Spinal cord (tissue), 10 donors: ENCODE measurements around the gene RBSN. TPM values are rescaled to one million over a fixed set of nuclear protein-coding genes. Genes with fewer than 3 reads are reported as not detected.
"Not testable (repeated sequence)": the region's sequence is repeated elsewhere in the genome, so short reads cannot be mapped to it uniquely, and the experiment has no call there.

Experiments
- DNase-seq, 6 donors: peaks; one replicate each; pipeline versions ENCODE4 v3.0.0 to v3.0.0-alpha.2; 2013 to 2015; ENCODE audit warnings: low spot score in 6 of 6, low read depth in 4 of 6
- H3K27ac ChIP-seq: one replicate; pipeline ENCODE4 v1.5.1; 2013; ENCODE audit warnings: low read depth, low read length, control low read depth
- H3K27me3 ChIP-seq: one replicate; pipeline ENCODE4 v1.6.1; 2013; ENCODE audit warnings: low read length; ENCODE audit not compliant: control insufficient read depth, insufficient read depth
- H3K36me3 ChIP-seq: one replicate; pipeline ENCODE4 v1.6.1; 2013; ENCODE audit warnings: low read length; ENCODE audit not compliant: control insufficient read depth, insufficient read depth
- H3K4me1 ChIP-seq: one replicate; pipeline ENCODE4 v1.6.1; 2013; ENCODE audit warnings: low read length; ENCODE audit not compliant: control insufficient read depth, insufficient read depth
- H3K4me3 ChIP-seq: one replicate; pipeline ENCODE4 v1.5.1; 2013; ENCODE audit warnings: low read depth, low read length, control low read depth
- H3K9me3 ChIP-seq: one replicate; pipeline ENCODE4 v1.6.1; 2013; ENCODE audit warnings: low read length; ENCODE audit not compliant: control insufficient read depth, insufficient read depth
- WGBS: methylation state at CpG from one replicate; pipeline ENCODE4 v1.1.5; 2013; ENCODE audit warnings: missing lambda C conversion rate; ENCODE audit not compliant: insufficient coverage; 5-methylcytosine and 5-hydroxymethylcytosine counted together
- long read RNA-seq, 4 donors: transcript quantifications; one replicate each; lab custom pipeline, GENCODE V29; 2026
- polyA plus RNA-seq, 2 donors: library from polyadenylated mRNA; unstranded; fragments of 120-200 nt; gene quantifications; one replicate each; pipeline ENCODE4 v1.2.1, GENCODE V29; 2013; ENCODE audit not compliant: insufficient read length in 2 of 2
- total RNA-seq, 2 donors: library from RNA; depleted of rRNA in 1 of 2; stranded (reverse); fragments of 120-200 nt in 1 of 2; fragments of >200 nt in 1 of 2; gene quantifications; one replicate each; pipeline versions ENCODE4 v1.2.3 to v1.2.4, GENCODE V29; 2013 to 2014
- donor health status: healthy.

Gene RBSN
- total RNA-seq (10 to 100 TPM; 40.4 to 51.6 TPM), polyA plus RNA-seq (10 to 100 TPM; 45.3 to 46.9 TPM)
- long read RNA-seq, donor 1, partial matches to known transcripts = 0 of 1 reads
- long read RNA-seq, donor 1, other reads (novel, unspliced or antisense) = 0 of 1 reads
- long read RNA-seq, donor 2, partial matches to known transcripts = 0 of 1 reads
- long read RNA-seq, donor 2, other reads (novel, unspliced or antisense) = 0 of 1 reads
- long read RNA-seq, donor 3, partial matches to known transcripts = 8 of 10 reads
- long read RNA-seq, donor 3, other reads (novel, unspliced or antisense) = 0 of 10 reads
- long read RNA-seq, donor 4, partial matches to known transcripts = 0 of 1 reads
- long read RNA-seq, donor 4, other reads (novel, unspliced or antisense) = 0 of 1 reads

DNA sequence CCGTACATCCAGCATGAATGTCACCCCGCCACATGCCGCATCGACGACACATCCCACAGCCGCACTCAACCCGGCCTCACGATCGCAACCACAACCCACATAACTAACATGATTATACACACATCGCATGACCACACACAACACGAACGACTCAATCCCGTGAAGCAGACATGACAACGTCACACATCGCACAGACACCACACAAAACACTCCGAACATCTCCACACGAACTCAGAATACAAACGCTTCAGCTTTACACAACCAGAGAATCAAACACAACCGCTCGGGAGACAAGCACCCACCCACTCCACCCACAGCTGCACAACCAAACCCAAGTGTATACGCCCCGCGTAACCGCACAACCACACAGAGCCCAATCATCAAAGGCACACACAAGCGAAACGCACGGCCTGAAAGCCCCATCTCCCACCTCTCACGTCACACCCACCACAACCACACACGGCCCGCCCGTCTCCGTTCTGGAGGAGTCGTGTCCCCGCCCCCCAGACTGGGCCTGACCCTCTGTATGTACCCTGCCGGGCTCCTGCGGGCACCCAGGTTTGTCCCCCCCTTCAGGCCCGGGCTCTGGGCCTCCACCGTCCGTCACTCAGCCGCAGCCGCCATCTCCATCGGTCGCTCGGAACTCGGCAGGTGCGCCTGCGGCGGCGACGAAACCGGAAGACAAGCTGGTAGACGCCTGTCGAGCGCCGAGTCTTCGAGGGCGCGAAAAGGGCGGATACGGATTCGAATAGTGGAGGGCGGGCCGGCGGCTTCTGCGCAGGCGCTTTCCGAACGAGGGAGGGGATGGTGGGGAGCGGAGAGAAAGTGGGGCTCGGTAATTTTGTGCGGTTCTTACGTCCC is at the start of gene RBSN:
Gene RBSN (minus strand): TSS at position 646 of the 861 bp plus-strand sequence. CDS start 3,028 bp downstream, outside the sequence.
- peak; percentile 85 to 99 (median 94) for DNase-seq
- under 1% methylated on average over 71 of the region's 72 CpGs for WGBS
- H3K27ac ChIP-seq = peak within 1 kb of the TSS; percentile 78

GRCh38 chr3:15148614-15149013 is 49.7 kb upstream of the RBSN start:
- H3K9me3 ChIP-seq = no peaks in the 10 kb centered on the region
- DNase-seq = no peak
- no peaks in the 10 kb centered on the region for H3K36me3 ChIP-seq
- no peak overlapping the region for H3K4me3 ChIP-seq
- H3K27ac ChIP-seq = no peak overlapping the region
- no peaks in the 10 kb centered on the region for H3K4me1 ChIP-seq
- 41% methylated on average over 3 of the region's 3 CpGs for WGBS
- H3K27me3 ChIP-seq = no peaks in the 10 kb centered on the region

More for the DNA sequence above, at the start of gene RBSN:
- peaks cover 17% of the 10 kb centered on the region for H3K4me1 ChIP-seq
- no peaks in the 10 kb centered on the region for H3K27me3 ChIP-seq
- H3K9me3 ChIP-seq = no peaks in the 10 kb centered on the region
- peaks cover 14% of the 10 kb centered on the region for H3K36me3 ChIP-seq
- H3K4me3 ChIP-seq = peak within 1 kb of the TSS; percentile 89

GRCh38 chr3:15136885-15137284 is 37.9 kb upstream of the RBSN start:
- not testable (repeated sequence) for H3K9me3 ChIP-seq

GRCh38 chr3:15134968-15135367 is 36.0 kb upstream of the RBSN start:
- not testable (repeated sequence) for DNase-seq, H3K27ac ChIP-seq, H3K9me3 ChIP-seq, H3K27me3 ChIP-seq, H3K4me1 ChIP-seq, H3K4me3 ChIP-seq, H3K36me3 ChIP-seq
- WGBS = 86% methylated on average over 2 of the region's 2 CpGs

More at GRCh38 chr3:15136885-15137284, 37.9 kb upstream of the RBSN start:
- H3K4me1 ChIP-seq, DNase-seq, H3K27me3 ChIP-seq, H3K27ac ChIP-seq, H3K36me3 ChIP-seq, H3K4me3 ChIP-seq: not testable (repeated sequence)
- WGBS = 20% methylated on average over 1 of the region's 4 CpGs

- H3K36me3 ChIP-seq, H3K27me3 ChIP-seq, DNase-seq, H3K27ac ChIP-seq, H3K9me3 ChIP-seq, H3K4me3 ChIP-seq, H3K4me1 ChIP-seq: not testable (repeated sequence)
- WGBS = no CpG with 5 or more reads among the region's 4 CpGs
Measured at GRCh38 chr3:15128403-15128802, 29.5 kb upstream of the RBSN start.

- not testable (repeated sequence) for H3K9me3 ChIP-seq, H3K27me3 ChIP-seq, H3K4me1 ChIP-seq, H3K36me3 ChIP-seq, H3K4me3 ChIP-seq, DNase-seq, H3K27ac ChIP-seq
- whole genome bisulfite sequencing = 89% methylated on average over 1 of the region's 2 CpGs
Measured at GRCh38 chr3:15126975-15127374, 28.0 kb upstream of the RBSN start.

- no peaks in the 10 kb centered on the region for H3K9me3 ChIP-seq
- H3K4me1 ChIP-seq = peaks cover 8% of the 10 kb centered on the region
- no peak overlapping the region for H3K27ac ChIP-seq
- no peak overlapping the region for H3K4me3 ChIP-seq
- H3K36me3 ChIP-seq = no peaks in the 10 kb centered on the region
- no peak for DNase-seq
- H3K27me3 ChIP-seq = peaks cover 16% of the 10 kb centered on the region
- WGBS = no CpG with 5 or more reads among the region's 4 CpGs
Measured at GRCh38 chr3:15122398-15122797, 23.4 kb upstream of the RBSN start.

GRCh38 chr3:15121936-15122335 is 23.0 kb upstream of the RBSN start:
- Histone ChIP-seq H3K36me3 (no peaks in the 10 kb centered on the region), H3K4me1 (peaks cover 8% of the 10 kb centered on the region), H3K27ac (no peak overlapping the region), H3K9me3 (no peaks in the 10 kb centered on the region), H3K4me3 (no peak overlapping the region), H3K27me3 (peaks cover 16% of the 10 kb centered on the region)
- 85% methylated on average over 2 of the region's 3 CpGs for WGBS
- no peak for DNase-seq

DNA sequence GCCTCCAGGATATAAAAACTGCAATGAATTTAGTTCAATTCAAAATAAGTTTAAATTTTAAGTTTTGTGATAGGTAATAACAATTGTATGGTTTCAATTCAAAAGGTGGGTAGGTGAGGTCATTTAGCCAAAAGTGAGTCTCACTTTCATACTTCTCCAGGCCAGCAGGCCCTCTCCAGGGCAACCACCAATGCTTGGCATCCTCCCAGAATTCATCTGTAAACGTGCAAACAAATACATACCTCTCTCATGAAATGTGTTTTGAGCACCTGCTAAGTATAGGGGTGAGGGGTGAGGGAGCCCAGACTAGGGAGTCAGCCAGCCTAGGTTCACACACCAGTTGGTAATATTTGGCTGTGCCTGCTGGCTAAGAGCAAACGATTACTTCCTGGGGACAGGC is 22.0 kb upstream of the RBSN start:
- Histone ChIP-seq H3K4me3 (no peak overlapping the region), H3K4me1 (peaks cover 8% of the 10 kb centered on the region), H3K9me3 (no peaks in the 10 kb centered on the region), H3K27ac (no peak overlapping the region), H3K36me3 (no peaks in the 10 kb centered on the region), H3K27me3 (peaks cover 16% of the 10 kb centered on the region)
- no peak for DNase-seq
- no CpG with 5 or more reads among the region's 2 CpGs for WGBS
